Measurements from ENCODE around the gene GPA33.
"Not testable (repeated sequence)": the region's sequence is repeated elsewhere in the genome, so short reads cannot be mapped to it uniquely, and the experiment has no call there.

GPA33 gene

GRCh38 chr1:167043752-167044488 is 46.3 kb downstream of the GPA33 start:
- H3K4me1 ChIP-seq (ENCODE audit: control insufficient read depth, insufficient read depth, low read length), result peaks cover 5% of the 10 kb centered on the region
- no peak overlapping the region for H3K9ac ChIP-seq (ENCODE audit: low read depth, low read length)
- no peaks in the 10 kb centered on the region for H3K9me3 ChIP-seq (ENCODE audit: control insufficient read depth, insufficient read depth, low read length)
- peaks cover 10% of the 10 kb centered on the region for H3K27me3 ChIP-seq (ENCODE audit: control insufficient read depth, insufficient read depth, low read length)
- H3K36me3 ChIP-seq (ENCODE audit: control insufficient read depth, insufficient read depth, low read length), result no peaks in the 10 kb centered on the region
- H3K4me3 ChIP-seq (ENCODE audit: low read depth, low read length), result peak overlapping the region; percentile 49

GRCh38 chr1:167033646-167034045 is 56.5 kb downstream of the GPA33 start:
- Histone ChIP-seq H3K9ac (ENCODE audit: low read depth, low read length) (no peak overlapping the region), H3K27me3 (ENCODE audit: control insufficient read depth, insufficient read depth, low read length) (no peaks in the 10 kb centered on the region), H3K4me1 (ENCODE audit: control insufficient read depth, insufficient read depth, low read length) (no peaks in the 10 kb centered on the region), H3K4me3 (ENCODE audit: low read depth, low read length) (no peak overlapping the region), H3K9me3 (ENCODE audit: control insufficient read depth, insufficient read depth, low read length) (no peaks in the 10 kb centered on the region), H3K36me3 (ENCODE audit: control insufficient read depth, insufficient read depth, low read length) (no peaks in the 10 kb centered on the region)

- H3K9ac ChIP-seq (ENCODE audit: low read depth, low read length); H3K27me3 ChIP-seq (ENCODE audit: control insufficient read depth, insufficient read depth, low read length); H3K36me3 ChIP-seq (ENCODE audit: control insufficient read depth, insufficient read depth, low read length); H3K4me3 ChIP-seq (ENCODE audit: low read depth, low read length); H3K9me3 ChIP-seq (ENCODE audit: control insufficient read depth, insufficient read depth, low read length); H3K4me1 ChIP-seq (ENCODE audit: control insufficient read depth, insufficient read depth, low read length): not testable (repeated sequence)
Measured at GRCh38 chr1:167029553-167029952, 60.6 kb downstream of the GPA33 start.

GRCh38 chr1:167022384-167022783 is 67.8 kb downstream of the GPA33 start:
- no peak overlapping the region for H3K4me3 ChIP-seq (ENCODE audit: low read depth, low read length)
- H3K4me1 ChIP-seq (ENCODE audit: control insufficient read depth, insufficient read depth, low read length), result no peaks in the 10 kb centered on the region
- H3K9me3 ChIP-seq (ENCODE audit: control insufficient read depth, insufficient read depth, low read length), result no peaks in the 10 kb centered on the region
- no peaks in the 10 kb centered on the region for H3K36me3 ChIP-seq (ENCODE audit: control insufficient read depth, insufficient read depth, low read length)
- H3K27me3 ChIP-seq (ENCODE audit: control insufficient read depth, insufficient read depth, low read length), result no peaks in the 10 kb centered on the region
- H3K9ac ChIP-seq (ENCODE audit: low read depth, low read length), result no peak overlapping the region

- Histone ChIP-seq H3K9ac (ENCODE audit: low read depth, low read length) (no peak overlapping the region), H3K9me3 (ENCODE audit: control insufficient read depth, insufficient read depth, low read length) (no peaks in the 10 kb centered on the region), H3K36me3 (ENCODE audit: control insufficient read depth, insufficient read depth, low read length) (no peaks in the 10 kb centered on the region), H3K4me1 (ENCODE audit: control insufficient read depth, insufficient read depth, low read length) (no peaks in the 10 kb centered on the region), H3K27me3 (ENCODE audit: control insufficient read depth, insufficient read depth, low read length) (no peaks in the 10 kb centered on the region), H3K4me3 (ENCODE audit: low read depth, low read length) (no peak overlapping the region)
Measured at GRCh38 chr1:167016100-167016750, 74.0 kb downstream of the GPA33 start.

- no peak overlapping the region for H3K9ac ChIP-seq (ENCODE audit: low read depth, low read length)
- no peaks in the 10 kb centered on the region for H3K27me3 ChIP-seq (ENCODE audit: control insufficient read depth, insufficient read depth, low read length)
- H3K4me1 ChIP-seq (ENCODE audit: control insufficient read depth, insufficient read depth, low read length), result no peaks in the 10 kb centered on the region
- H3K36me3 ChIP-seq (ENCODE audit: control insufficient read depth, insufficient read depth, low read length), result no peaks in the 10 kb centered on the region
- no peak overlapping the region for H3K4me3 ChIP-seq (ENCODE audit: low read depth, low read length)
- no peaks in the 10 kb centered on the region for H3K9me3 ChIP-seq (ENCODE audit: control insufficient read depth, insufficient read depth, low read length)
Measured at GRCh38 chr1:167013108-167013929, 76.9 kb downstream of the GPA33 start.

GRCh38 chr1:167012570-167012969 is 77.6 kb downstream of the GPA33 start:
- no peaks in the 10 kb centered on the region for H3K27me3 ChIP-seq (ENCODE audit: control insufficient read depth, insufficient read depth, low read length)
- H3K36me3 ChIP-seq (ENCODE audit: control insufficient read depth, insufficient read depth, low read length), result no peaks in the 10 kb centered on the region
- no peaks in the 10 kb centered on the region for H3K4me1 ChIP-seq (ENCODE audit: control insufficient read depth, insufficient read depth, low read length)
- H3K4me3 ChIP-seq (ENCODE audit: low read depth, low read length), result no peak overlapping the region
- H3K9me3 ChIP-seq (ENCODE audit: control insufficient read depth, insufficient read depth, low read length), result no peaks in the 10 kb centered on the region
- no peak overlapping the region for H3K9ac ChIP-seq (ENCODE audit: low read depth, low read length)

- no peaks in the 10 kb centered on the region for H3K36me3 ChIP-seq (ENCODE audit: control insufficient read depth, insufficient read depth, low read length)
Measured at GRCh38 chr1:167011560-167012191, 78.5 kb downstream of the GPA33 start.

GRCh38 chr1:167003711-167004110 is 86.5 kb downstream of the GPA33 start:
- H3K4me3 ChIP-seq (ENCODE audit: low read depth, low read length), result no peak overlapping the region
- no peaks in the 10 kb centered on the region for H3K4me1 ChIP-seq (ENCODE audit: control insufficient read depth, insufficient read depth, low read length)
- no peaks in the 10 kb centered on the region for H3K36me3 ChIP-seq (ENCODE audit: control insufficient read depth, insufficient read depth, low read length)
- H3K9me3 ChIP-seq (ENCODE audit: control insufficient read depth, insufficient read depth, low read length), result no peaks in the 10 kb centered on the region
- H3K27me3 ChIP-seq (ENCODE audit: control insufficient read depth, insufficient read depth, low read length), result no peaks in the 10 kb centered on the region
- no peak overlapping the region for H3K9ac ChIP-seq (ENCODE audit: low read depth, low read length)

More at GRCh38 chr1:167011560-167012191, 78.5 kb downstream of the GPA33 start:
- H3K27me3 ChIP-seq (ENCODE audit: control insufficient read depth, insufficient read depth, low read length), result no peaks in the 10 kb centered on the region
- no peaks in the 10 kb centered on the region for H3K9me3 ChIP-seq (ENCODE audit: control insufficient read depth, insufficient read depth, low read length)
- H3K4me3 ChIP-seq (ENCODE audit: low read depth, low read length), result no peak overlapping the region
- no peaks in the 10 kb centered on the region for H3K4me1 ChIP-seq (ENCODE audit: control insufficient read depth, insufficient read depth, low read length)
- no peak overlapping the region for H3K9ac ChIP-seq (ENCODE audit: low read depth, low read length)

Data from iPS-15b (cell line).